ENCODE results near the gene POLK.
"Not testable (repeated sequence)": the region's sequence is repeated elsewhere in the genome, so short reads cannot be mapped to it uniquely, and the experiment has no call there.

Gene POLK

DNA sequence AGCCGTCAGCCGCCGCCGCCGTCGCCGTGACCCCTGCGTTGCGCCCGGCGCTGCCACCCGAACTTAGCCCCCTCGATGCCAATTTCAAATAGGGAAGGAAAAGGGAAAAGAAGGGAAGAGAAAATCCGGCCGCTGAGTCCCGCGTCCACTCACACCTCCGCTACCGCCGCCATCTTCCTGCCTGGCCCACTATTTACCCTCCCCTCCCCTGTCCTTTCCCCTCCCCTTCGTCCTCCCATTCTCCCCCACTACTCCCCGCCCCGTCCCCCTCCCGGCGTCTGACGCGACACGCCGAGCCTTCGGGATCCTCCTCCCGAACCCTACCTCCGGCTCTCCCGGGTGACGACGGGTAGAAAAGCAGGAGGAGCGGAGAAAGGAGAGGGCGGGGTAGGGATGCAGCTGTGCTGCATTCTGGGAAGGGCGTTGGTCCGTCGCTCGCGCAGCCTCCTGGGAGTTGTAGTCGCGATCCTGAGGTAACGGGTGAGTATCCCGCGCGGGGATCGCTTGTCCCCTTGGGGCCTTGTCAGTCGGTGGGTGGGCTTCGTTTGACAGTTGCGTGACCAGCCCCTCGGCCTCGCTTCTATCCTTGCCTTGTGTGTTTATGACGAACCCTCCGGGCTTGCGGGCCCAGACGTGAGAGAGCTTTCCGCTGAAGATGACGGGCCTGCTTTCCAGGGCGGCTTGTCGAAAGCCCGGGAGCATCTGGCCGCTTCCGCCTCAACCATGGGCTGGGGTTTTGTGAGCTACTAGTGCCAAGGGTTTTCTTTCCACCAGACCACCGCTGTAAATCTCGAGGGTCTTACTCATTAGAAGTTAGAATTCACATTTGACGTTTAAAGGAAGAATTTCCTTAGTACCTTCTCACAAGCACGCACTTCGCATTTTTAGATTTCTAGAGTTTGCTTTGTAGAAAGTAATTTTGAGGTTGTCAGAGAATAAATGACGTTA is at the start of gene POLK, which contains the start of gene CERT1:
Gene POLK, plus strand, starts transcription at position 457 of the 948 bp plus-strand sequence.
Gene CERT1, minus strand, starts transcription at position 195 of the 948 bp plus-strand sequence. CDS start 422 bp downstream, outside the sequence.
- DNase-seq: peak; percentile 99

- DNase-seq: no peak
Measured at GRCh38 chr5:75463726-75464125, 48.0 kb upstream of the POLK start.

DNA sequence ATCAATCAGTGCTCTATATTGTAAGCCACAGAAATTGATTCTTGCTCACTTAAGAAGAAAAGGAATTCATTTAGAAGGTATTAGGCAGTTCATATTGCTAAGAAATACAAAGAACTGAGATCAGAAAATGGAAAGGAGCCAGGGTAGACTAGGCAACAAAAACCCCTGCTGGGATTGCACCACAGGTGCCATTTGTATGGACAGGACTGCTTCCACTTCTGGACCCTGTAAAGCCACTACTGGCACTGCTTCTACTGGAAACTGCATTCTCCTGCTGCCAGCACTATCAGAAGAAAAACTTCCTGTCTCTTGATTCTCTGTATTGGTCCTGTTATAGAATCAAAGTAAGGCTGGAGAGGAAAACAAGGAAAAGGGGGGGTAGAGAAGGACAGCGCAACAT is 46.2 kb upstream of the POLK start:
- DNase-seq: peak; percentile 17

DNA sequence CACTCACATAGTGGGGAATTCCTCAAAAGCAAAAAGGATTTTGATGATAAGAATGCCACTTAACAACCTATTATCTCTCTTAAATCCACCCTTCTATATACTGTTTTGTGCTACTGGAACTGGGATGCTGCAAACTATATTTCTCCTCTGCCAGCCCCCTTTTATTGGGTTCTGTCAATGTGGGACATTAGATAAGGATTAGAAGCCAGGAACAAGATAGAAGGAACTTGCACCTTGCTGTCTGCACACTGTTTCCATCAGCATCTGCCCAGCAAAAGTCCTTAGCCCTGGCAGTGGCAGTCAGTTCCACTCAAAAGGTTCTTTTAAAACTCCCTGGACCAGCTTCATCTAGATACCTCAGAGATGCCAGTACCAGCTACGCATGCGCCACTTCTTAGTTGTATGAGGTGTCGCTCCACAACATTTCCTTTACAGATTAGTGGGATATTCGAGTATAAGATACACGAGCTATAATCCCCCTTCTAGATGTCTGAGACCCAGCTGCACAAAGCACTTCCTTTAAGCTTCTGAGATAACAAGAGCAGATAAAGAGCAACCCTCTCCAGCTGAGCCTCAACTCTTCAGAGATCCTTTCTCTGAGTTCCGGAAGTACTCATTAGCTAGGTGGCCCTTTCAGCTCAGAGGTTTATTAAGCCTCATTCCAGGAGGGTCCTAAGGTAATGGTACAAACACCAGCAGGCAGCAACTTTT is 45.5 kb upstream of the POLK start:
- no peak for DNase-seq

DNA sequence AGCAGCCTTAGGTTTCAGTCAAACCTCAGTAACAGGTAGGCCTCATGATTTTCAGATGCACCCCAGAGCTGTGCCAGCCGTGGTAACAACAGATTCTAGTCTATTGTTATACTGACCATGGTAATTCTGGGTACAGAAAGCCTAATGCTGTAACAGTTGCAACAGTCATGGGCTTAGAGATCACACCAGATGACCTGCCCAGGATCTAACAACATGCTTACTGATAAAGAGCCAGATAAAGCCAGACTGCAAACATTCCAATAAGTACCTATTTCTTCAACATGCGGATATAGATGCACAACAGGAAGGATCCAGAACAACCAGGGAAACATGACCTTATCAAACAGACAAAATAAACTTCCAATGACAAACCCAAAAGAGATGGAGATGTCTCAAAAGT is 43.1 kb upstream of the POLK start:
- DNase-seq: no peak

DNA sequence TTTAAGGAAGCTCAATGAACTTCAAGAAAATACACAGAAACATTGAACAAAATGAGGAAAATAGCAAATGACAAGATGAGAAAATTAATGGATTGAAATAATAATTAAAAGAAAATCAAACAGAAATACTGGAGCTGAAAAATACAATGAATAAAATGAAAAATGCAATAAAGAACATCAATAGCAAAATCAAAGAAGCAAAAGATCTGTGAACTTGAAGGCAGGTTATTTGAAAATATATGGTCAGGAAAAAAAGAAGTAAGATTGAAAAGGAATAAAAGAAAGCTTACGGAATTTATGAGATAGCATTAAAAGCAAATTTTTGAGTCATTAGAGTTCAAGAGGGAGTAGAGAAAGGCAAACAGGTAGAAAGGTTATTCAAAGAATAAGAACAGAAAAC is 42.7 kb upstream of the POLK start:
- DNase-seq: no peak

DNA sequence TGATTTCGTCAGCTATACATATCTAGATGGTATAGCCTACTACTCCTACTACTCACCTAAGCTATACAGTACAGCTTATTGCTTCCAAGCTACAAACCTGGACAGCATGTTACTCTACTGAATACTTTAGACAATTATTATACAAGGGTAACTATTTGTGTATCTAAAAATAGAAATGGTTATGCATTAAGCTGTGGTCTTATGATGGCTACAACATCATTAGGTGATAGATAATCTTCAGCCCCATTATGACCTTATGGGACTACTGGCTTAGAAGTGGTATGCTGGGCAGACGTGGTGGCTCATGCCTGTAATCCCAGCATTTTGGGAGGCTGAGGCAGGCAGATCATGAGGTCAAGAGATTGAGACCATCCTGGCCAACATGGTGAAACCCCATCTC is 40.5 kb upstream of the POLK start:
- DNase-seq: no peak

DNA sequence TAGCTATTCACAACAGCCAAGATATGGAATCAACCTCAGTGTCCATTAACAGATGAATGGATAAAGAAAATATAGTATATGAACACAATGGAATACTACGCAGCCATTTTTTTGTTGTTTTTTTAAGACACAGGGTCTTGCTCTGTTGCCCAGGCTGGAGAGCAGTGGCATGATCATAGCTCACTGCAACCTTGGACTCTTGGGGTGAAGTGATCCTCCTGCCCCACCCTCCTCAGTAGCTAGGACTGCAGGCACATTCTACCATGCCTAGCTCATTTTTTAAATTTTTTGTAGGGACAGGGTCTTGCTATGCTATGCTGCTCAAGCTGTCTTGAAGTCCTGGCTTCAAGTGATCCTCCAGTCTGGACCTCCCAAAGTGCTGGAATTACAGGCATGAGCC is 38.7 kb upstream of the POLK start:
- no peak for DNase-seq

DNA sequence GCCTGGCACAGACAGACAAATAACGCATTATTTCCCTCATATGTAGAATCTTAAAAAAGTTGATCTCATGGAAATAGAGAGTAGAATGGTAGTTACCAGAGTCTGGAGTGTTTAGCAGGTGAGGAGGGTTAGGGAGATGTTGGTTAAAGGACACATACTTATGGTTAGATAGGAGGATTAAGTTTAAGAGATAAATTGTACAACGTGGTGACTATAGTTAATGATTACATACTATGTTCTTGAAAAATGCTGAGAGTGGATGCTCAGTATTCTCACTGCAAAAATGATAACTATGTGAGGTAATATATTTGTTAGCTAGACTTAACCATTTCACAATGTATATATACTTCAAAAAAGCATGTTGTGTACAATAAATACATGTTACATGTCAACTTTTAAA is 38.2 kb upstream of the POLK start:
- DNase-seq: no peak

- no peak for DNase-seq
Measured at GRCh38 chr5:75475364-75475763, 36.3 kb upstream of the POLK start.

GRCh38 chr5:75481024-75481423 is 30.7 kb upstream of the POLK start:
- DNase-seq: no peak

DNA sequence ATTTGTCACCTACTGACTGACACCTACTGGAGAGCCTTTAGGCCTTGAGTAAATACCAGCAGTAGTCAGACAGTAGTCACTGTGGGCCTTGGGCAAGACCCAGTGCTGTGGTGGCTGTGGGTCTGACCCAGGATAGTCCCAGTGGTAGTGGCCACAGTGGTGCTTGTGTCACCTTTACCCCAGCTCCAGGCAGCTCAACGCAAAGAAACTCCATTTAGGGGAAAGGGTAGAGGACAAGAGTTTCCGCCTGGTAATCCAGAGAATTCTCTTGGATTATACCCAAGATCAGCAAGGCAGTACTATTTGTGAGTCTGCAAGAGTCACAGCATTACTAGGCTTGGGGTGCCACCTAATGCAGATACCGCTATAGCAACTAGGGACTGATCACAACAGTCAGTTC is 29.2 kb upstream of the POLK start:
- no peak for DNase-seq

GRCh38 chr5:75484605-75485004 is 27.1 kb upstream of the POLK start:
- no peak for DNase-seq

GRCh38 chr5:75489847-75490246 is 21.8 kb upstream of the POLK start:
- DNase-seq: not testable (repeated sequence)

GRCh38 chr5:75491621-75492020 is 20.1 kb upstream of the POLK start:
- no peak for DNase-seq

DNA sequence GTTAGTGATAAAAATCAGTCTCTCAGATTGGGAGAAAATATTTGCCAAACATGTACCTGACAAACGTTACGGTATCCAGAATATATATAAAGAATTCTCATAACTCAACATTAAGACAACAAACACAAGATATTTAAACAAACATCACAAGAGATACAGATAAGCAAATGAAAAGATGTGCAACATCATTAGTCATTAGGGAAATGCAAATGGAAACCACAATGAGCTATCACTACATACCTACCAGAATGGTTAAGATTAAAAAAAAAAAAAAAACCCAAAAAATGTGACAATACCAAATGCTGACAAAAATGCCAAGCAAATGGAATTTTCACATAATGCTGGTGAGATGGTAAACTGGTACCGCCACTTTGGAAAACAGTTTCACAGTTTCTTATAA is 15.7 kb upstream of the POLK start:
- no peak for DNase-seq

DNA sequence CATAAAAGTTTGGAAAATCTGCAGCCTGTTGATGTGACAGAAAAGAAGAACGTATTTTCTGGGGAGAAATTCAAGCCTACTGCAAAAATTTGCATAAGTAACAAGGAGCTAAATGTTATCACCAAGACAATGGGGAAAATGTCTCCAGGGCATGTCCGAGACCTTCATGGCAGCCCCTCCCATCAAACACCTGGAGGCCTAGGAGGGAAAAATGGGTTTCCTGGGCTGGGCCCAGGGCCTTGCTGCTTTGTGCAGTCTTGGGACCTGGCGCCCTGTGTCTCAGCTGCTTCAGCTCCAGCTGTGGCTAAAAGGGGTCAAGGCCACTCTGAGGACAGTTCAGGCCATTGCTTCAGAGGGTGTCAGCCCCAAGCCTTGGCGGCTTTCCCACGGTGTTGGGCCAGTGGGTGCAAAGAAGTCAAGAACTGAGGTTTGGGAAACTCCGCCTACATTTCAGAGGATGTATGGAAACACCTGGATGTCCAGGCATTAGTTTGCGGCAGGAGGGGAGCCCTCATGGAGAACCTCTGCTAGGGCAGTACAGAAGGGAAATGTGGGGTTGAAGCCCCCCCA is 13.4 kb upstream of the POLK start:
- DNase-seq: no peak

DNA sequence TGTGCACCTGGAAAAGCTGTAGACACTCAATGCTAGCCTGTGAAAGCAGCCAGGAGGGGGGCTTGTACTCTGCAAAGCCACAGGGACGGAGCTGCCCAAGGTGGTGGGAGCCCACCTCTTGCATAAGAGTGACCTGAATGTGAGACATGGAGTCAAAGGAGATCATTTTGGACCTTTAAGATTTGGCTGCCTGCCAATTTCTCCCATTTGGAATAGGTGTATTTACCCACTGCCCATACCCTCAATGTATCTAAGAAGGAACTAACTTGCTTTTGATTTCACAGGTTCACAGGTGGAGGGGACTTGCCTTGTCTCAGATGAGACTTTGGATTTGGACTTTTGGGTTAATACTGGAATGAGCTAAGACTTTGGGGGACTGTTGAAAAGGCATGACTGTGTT is 12.8 kb upstream of the POLK start:
- not testable (repeated sequence) for DNase-seq

DNA sequence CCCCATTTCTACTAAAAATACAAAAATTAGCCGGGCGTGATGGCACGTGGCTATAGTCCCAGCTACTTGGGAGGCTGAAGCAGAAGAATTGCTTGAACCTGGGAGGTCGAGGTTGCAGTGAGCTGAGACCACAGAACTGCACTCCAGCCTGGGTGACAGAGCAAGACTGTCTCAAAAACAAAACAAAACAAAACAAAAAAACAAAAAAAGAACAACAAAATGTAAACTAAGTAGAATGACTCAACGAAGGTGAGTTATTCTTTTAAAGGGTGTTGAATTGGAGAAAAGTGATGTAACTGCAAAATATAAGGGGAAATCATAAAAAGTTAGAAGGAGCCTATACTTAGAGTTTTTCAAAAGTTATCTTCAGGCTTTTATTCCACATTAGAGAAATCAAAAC is 6.6 kb upstream of the POLK start:
- DNase-seq: not testable (repeated sequence)

- DNase-seq: no peak
Measured at GRCh38 chr5:75507841-75508240, 3.9 kb upstream of the POLK start.

GRCh38 chr5:75509546-75509945 is 2.1 kb upstream of the POLK start:
- DNase-seq: peak; percentile 66

DNA sequence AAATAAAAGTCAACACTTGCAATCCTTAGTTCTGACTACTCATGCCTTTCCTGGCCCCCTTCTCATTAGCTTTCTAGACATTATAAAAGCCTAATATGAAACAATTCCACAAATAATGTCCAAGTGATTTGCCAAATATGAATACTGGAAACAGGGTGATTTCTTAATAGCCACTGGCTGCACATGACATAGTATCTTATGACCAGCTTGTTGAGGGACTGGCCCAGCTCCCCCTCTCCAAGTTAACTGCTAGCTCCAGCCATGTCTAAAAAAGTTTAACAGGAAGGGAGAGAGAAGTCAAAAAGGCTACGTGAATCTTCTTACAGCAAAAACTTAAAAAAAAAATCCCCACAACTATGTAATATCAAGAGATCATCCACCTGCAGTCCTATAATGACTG is 1.7 kb upstream of the POLK start:
- DNase-seq: peak; percentile 87

DNA sequence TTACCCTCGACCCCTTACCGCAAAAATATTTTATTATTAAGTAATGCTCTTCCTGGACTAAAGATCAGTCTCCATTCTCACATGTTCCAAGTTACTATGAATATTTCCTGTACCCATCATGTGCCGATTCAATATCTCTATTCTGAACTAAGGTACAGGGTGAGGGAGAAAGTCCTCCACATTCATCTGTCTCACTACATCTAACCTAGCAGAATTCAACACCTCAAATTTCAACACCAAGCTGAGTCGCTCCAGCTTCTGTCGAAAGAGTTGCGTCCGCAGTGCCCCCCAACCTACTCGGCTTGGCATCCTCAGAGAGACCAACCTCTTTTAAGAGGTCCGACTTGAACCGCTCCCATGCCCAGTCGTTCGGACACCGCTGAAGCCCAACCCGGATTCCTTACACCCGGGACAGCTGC is 1.3 kb upstream of the POLK start:
- peak; percentile 51 for DNase-seq
